Coronary artery (tissue), 2 donors: Measurements from ENCODE around the gene OR5H6.

Experiments
- DNase-seq: peaks from one replicate; pipeline ENCODE4 v3.0.0-alpha.2; 2017; ENCODE audit warnings: low spot score
- H3K27ac ChIP-seq, 2 donors: fragments of 200-600 bp; sonication (generic); one replicate each; pipeline ENCODE4 v1.5.1; 2016 to 2019
- H3K4me3 ChIP-seq: fragments of 200-600 bp; sonication (generic); 2 replicates; pipeline ENCODE4 v1.5.1; 2016; ENCODE audit warnings: mild to moderate bottlenecking, moderate library complexity
- CTCF ChIP-seq: fragments of 200-600 bp; sonication (generic); IDR thresholded peaks from one replicate; pipeline ENCODE4 v1.5.1; 2019; ENCODE audit warnings: antibody characterized with exemption

The OR5H6 gene

GRCh38 chr3:98263944-98264343 lies at the start of gene OR5H6:
OR5H6 (plus strand) TSS chr3:98264244; CDS start chr3:98264333, 89 bp downstream.
- TF ChIP-seq CTCF = no peak
- H3K27ac ChIP-seq = no peak within 1 kb of the TSS
- no peak for DNase-seq
- no peak within 1 kb of the TSS for H3K4me3 ChIP-seq

- H3K4me3 ChIP-seq = no peak overlapping the region
- H3K27ac ChIP-seq = no peak overlapping the region
- no peak for TF ChIP-seq CTCF
- DNase-seq = no peak
These were observed 49.0 kb upstream of the OR5H6 start for GRCh38 chr3:98215051-98215450.

GRCh38 chr3:98223907-98224672 lies 40.0 kb upstream of the OR5H6 start:
- Histone ChIP-seq H3K4me3 (no peak overlapping the region), H3K27ac (no peak overlapping the region)
- DNase-seq = no peak
- TF ChIP-seq CTCF = no peak

- no peak for DNase-seq
- no peak overlapping the region for H3K4me3 ChIP-seq
- no peak for TF ChIP-seq CTCF
- H3K27ac ChIP-seq = no peak overlapping the region
These were observed 31.6 kb upstream of the OR5H6 start for GRCh38 chr3:98232489-98232888.

- TF ChIP-seq CTCF = no peak
These were observed 30.6 kb upstream of the OR5H6 start for GRCh38 chr3:98233468-98233867.

GRCh38 chr3:98240131-98240530 lies 23.9 kb upstream of the OR5H6 start:
- Histone ChIP-seq H3K4me3 (no peak overlapping the region), H3K27ac (no peak overlapping the region)
- DNase-seq = no peak
- no peak for TF ChIP-seq CTCF

More at GRCh38 chr3:98233468-98233867, 30.6 kb upstream of the OR5H6 start:
- H3K27ac ChIP-seq = no peak overlapping the region
- H3K4me3 ChIP-seq = no peak overlapping the region
- DNase-seq = no peak

- Histone ChIP-seq H3K27ac (no peak overlapping the region), H3K4me3 (no peak overlapping the region)
- DNase-seq = no peak
- no peak for TF ChIP-seq CTCF
These were observed 21.9 kb upstream of the OR5H6 start for GRCh38 chr3:98242155-98242554.
